HG03575 (cell line): ENCODE measurements around the gene TOR2A.

Experiments
- ATAC-seq: cut with Tn5 transposase; IDR thresholded peaks from one replicate; pipeline ENCODE4 v1.9.1; 2021; ENCODE audit not compliant: unreplicated experiment, insufficient number of reproducible peaks, low FRiP score; ENCODE audit errors: extremely low read depth

Gene TOR2A

DNA sequence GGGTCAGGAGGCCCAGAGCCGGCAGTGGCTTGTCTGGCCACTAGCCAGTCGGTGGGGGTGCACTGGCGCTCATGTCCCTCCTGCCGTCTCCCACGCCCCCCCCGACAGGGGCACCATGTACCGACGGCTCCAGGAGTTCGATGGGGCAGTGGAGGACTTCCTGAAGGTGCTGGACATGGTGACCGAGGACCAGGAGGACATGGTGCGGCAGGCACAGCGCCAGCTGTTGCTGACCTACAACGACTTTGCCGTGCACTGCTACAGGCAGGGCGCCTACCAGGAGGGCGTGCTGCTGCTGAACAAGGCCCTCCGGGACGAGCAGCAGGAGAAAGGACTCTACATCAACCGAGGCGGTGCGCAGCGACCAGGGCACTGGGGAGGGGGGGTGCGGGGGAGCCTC lies 11.1 kb downstream of the TOR2A start:
- no peak for ATAC-seq

DNA sequence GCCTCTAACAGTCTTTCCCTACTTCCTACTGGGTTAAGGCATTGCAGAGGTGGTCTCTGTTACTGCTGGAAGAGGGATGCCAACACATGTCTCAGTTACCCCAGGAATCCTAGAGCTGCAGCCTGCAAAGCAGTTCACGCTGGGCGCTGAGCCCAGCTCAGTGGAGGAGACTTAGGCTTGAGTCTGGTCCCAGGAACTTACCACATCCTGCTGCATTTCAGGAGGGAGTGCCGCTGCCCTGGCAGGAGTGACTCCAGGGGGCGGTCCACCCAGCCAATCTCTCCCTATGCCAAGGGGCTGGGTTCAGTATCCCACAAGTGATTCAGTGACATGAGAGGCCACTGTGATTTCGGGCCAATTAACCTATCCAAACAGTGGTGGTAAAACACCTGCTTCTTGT lies 11.7 kb downstream of the TOR2A start:
- no peak for ATAC-seq

- no peak for ATAC-seq
Observed at GRCh38 chr9:127723013-127723412, 12.1 kb downstream of the TOR2A start.

- no peak for ATAC-seq
Observed at GRCh38 chr9:127722055-127722745, 12.9 kb downstream of the TOR2A start.

DNA sequence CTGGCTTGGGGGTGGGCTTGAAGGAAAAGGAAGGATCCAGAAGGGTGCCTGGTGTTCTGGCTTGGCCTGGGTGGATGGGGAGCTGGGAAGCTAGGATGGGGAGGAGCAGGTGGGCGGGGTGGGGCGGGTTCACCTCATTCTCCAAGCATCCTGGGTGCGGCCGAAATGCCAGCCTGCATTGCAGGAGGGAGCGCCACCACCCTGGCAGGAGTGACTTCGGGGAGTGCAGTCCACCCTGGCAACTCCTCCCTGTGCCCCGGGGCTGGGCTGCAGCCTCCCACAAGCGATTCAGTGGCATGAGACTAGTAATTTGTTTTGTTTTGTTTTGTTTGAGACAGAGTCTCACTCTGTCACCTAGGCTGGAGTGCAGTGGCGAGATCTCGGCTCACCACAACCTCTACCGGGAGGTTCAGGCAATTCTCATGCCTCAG lies 13.7 kb downstream of the TOR2A start:
- ATAC-seq = no peak

- no peak for ATAC-seq
Observed at GRCh38 chr9:127720865-127721227, 14.2 kb downstream of the TOR2A start.

- no peak for ATAC-seq
Observed at GRCh38 chr9:127720031-127720864, 14.8 kb downstream of the TOR2A start.

DNA sequence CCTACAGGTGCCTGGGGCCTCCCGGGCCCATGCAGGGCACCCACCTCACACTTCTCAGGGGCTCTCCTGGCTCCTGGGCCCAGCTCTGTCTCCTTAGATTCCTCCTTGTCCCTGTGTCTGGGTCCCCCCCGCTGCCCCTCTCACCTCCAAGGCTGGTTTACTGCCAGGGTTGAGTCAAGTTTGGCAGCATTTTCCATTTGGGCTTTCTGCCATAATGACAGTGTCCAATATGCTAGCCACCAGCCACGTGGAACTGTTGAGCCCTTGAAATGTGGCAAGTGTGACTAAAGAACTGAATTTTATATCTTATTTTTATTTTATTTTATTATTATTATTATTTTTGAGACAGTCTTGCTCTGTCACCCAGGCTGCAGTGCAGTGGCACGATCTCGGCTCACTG lies 17.3 kb downstream of the TOR2A start:
- ATAC-seq = no peak

- no peak for ATAC-seq
Observed at GRCh38 chr9:127716412-127716811, 18.7 kb downstream of the TOR2A start.

- ATAC-seq = peak; percentile 48
Observed at GRCh38 chr9:127715470-127716337, 19.4 kb downstream of the TOR2A start, which contains the start of the genes PTRH1 and TTC16. Gene PTRH1 (minus strand): TSS chr9:127715663. CDS start chr9:127715639, 24 bp downstream. Gene TTC16 (plus strand): TSS chr9:127716079. CDS start chr9:127716146, 67 bp downstream.

GRCh38 chr9:127714951-127715469 lies 20.1 kb downstream of the TOR2A start:
- no peak for ATAC-seq

GRCh38 chr9:127714020-127714750 lies 20.9 kb downstream of the TOR2A start:
- no peak for ATAC-seq

DNA sequence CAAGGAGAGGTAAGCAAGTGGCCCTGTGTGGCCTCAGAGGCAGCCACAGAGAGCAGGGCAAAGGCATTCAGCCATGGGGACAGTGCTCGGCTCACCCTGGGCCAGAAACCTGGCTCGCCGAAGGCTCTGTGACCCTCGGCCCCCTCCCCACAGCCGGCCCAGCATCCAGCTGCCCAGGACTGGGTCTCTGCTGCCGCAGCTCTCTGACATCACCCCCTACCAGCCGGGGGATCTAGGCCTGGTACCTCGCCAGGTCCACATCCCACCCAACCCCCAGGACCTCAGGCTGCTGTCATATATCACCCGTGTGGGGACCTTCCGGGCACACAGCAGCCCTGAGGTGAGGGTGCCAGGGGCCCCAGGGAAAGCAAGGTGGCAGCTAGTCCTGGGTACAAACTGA lies 22.2 kb downstream of the TOR2A start:
- ATAC-seq = no peak

GRCh38 chr9:127712371-127712770 lies 22.7 kb downstream of the TOR2A start:
- ATAC-seq = no peak

GRCh38 chr9:127711831-127712274 lies 23.2 kb downstream of the TOR2A start:
- no peak for ATAC-seq

GRCh38 chr9:127711226-127711701 lies 23.8 kb downstream of the TOR2A start:
- ATAC-seq = no peak

DNA sequence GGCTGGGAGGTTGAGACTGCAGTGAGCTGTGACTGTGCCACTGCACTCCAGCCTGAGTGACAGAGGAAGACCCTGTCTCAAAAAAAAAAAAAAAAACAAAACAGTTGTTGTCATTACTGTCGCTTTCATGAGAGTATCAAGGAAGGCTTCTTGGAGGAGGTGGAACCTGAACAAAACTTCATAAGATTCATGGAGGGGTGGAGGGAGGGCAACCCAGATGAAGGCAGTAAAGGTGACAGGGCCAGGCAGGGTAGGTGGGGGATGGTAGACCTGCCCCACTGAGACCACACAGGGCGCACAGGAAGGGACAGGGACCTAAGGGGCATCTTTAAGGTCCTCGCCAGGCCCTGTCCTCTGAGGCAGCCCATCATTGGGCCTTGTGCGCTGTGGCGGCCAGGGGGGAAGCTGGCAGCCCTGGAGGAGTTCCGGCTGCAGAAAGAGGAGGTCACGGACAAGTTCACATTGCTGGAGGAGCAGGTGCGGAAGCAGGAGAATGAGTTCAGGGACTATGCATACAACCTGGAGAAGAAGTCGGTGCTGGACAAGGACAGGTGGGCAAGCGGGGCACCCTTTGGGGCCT lies 24.8 kb downstream of the TOR2A start:
- ATAC-seq = no peak
